ENCODE results near the gene RXRB. TPM values are rescaled to one million over a fixed set of nuclear protein-coding genes. Genes with fewer than 3 reads are reported as not detected.

Gene RXRB
- total and polyA plus RNA-seq, 2 of the 13 experiments (the other 11 are each of a cell fraction or from before 2014, with no cell fraction given) = 26.7 to 55.7 TPM

DNA sequence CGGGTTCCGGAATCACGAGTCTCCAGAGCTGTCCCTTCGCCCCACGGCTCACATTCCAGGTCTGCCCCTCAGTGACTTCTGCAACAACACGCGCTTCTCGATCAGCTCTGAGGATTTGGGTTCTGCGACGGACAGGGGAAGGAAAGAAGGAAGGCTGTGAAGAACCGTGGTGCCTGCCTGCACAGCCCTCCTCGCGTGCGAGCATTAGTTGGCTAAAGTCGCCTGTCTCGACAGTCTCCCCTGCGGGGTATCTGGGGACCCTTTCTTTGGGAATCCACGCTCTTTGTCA is 48.1 kb upstream of the RXRB start (continued):
- TF ChIP-seq ZHX2 (IDR thresholded peaks at IDR 0.05; ENCODE audit: low read depth) (no peak), ZHX2 (CRISPR knock-in tag; IDR thresholded peaks at IDR 0.05; ENCODE audit: borderline replicate concordance) (no peak), ERF (CRISPR knock-in tag; IDR thresholded peaks at IDR 0.05) (no peak), AKNA (CRISPR knock-in tag; IDR thresholded peaks at IDR 0.05; ENCODE audit: borderline replicate concordance) (no peak), ZFP36L1 (CRISPR knock-in tag; IDR thresholded peaks at IDR 0.05) (no peak), ZNF644 (CRISPR knock-in tag; IDR thresholded peaks at IDR 0.05; ENCODE audit: low read depth) (no peak), ZNF550 (CRISPR knock-in tag; IDR thresholded peaks at IDR 0.05; ENCODE audit: borderline replicate concordance) (peak; percentile 25), ZNF44 (CRISPR knock-in tag; IDR thresholded peaks at IDR 0.05) (no peak; the same call in 1 of the 2 replicates), ZNF281 (CRISPR knock-in tag; IDR thresholded peaks at IDR 0.05; ENCODE audit: borderline replicate concordance) (no peak), NCOA2 (CRISPR knock-in tag; IDR thresholded peaks at IDR 0.05) (no peak), SMAD9 (CRISPR knock-in tag; IDR thresholded peaks at IDR 0.05) (no peak; the same call in 1 of the 2 replicates)
- TF ChIP-seq, protein P1, sequence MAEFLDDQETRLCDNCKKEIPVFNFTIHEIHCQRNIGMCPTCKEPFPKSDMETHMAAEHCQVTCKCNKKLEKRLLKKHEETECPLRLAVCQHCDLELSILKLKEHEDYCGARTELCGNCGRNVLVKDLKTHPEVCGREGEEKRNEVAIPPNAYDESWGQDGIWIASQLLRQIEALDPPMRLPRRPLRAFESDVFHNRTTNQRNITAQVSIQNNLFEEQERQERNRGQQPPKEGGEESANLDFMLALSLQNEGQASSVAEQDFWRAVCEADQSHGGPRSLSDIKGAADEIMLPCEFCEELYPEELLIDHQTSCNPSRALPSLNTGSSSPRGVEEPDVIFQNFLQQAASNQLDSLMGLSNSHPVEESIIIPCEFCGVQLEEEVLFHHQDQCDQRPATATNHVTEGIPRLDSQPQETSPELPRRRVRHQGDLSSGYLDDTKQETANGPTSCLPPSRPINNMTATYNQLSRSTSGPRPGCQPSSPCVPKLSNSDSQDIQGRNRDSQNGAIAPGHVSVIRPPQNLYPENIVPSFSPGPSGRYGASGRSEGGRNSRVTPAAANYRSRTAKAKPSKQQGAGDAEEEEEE (CRISPR knock-in tag; IDR thresholded peaks at IDR 0.05; ENCODE audit: borderline replicate concordance) = no peak
- TF ChIP-seq, protein P2, sequence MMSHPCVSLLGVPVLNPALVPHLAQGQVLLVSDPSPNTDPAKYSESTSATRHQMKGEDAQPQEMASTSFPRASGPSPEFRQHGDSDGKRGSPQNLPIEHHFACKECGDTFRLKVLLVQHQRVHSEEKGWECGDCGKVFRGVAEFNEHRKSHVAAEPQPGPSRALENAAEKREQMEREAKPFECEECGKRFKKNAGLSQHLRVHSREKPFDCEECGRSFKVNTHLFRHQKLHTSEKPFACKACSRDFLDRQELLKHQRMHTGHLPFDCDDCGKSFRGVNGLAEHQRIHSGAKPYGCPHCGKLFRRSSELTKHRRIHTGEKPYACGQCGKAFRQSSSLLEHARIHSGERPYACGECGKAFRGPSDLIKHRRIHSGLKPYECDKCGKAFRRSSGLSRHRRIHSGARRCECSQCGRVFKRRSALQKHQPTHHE (CRISPR knock-in tag; IDR thresholded peaks at IDR 0.05; ENCODE audit: borderline replicate concordance) = no peak
